Stimulated activated CD4-positive, alpha-beta T cell treated with anti-CD3 and anti-CD28 coated beads, Interleukin-12 subunit alpha, Interleukin-12 subunit beta, amount 100 ng/mL, for 4 hours (primary cell): ENCODE results near the gene MRPS18A.

Experiments used
- DNase-seq: peaks from one replicate; pipeline ENCODE4 v3.0.0-alpha.2; 2020

The MRPS18A gene

DNA sequence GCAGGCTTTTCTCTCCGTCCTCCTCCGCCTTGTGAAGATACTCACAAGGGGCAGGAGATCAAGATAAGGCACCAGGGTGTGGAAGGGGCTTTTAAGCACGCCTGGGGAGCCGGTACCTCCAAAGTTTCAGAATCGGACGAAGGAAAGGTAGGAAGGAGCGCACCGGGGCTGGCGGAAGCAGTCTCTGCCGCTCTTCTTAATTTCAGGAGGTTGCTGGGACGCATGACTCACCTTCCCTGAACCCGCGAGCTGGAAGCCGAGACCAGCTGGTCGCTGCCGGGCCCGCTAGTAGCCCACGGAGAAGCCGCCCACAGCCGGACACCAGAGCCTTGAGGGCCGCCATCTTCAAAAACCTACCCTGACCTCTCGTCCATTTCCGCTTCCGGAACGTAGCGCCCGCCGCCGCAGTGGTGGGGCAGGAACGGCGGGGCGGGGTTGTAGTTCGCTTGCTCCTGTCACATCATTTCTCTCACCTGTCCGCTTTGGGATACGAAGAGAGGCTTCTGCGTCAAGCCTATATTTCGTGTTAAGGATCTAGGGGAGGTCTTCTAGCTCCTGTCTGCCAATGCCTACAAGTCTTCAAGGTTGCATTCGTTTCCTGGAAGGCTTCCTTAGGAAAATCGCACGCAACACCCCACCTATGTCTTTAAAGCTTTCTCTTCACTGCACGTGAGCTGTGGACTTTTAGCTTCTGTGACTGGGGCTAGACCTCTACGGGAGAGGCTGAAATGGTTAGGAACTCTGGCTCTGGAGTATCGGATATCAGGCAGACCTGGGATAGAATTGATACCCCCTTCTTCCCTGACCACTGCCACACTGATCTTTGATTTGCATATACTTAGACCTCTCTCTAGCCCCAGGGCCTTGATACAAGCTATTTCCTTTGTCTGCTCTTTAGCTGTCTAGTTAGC, at the start of gene MRPS18A:
MRPS18A (minus strand) TSS at position 355 of the 911 bp plus-strand sequence; CDS start at position 343, 12 bp downstream.
- DNase-seq = peak; percentile 75

GRCh38 chr6:43736844-43737243, 49.3 kb upstream of the MRPS18A start:
- DNase-seq = no peak

DNA sequence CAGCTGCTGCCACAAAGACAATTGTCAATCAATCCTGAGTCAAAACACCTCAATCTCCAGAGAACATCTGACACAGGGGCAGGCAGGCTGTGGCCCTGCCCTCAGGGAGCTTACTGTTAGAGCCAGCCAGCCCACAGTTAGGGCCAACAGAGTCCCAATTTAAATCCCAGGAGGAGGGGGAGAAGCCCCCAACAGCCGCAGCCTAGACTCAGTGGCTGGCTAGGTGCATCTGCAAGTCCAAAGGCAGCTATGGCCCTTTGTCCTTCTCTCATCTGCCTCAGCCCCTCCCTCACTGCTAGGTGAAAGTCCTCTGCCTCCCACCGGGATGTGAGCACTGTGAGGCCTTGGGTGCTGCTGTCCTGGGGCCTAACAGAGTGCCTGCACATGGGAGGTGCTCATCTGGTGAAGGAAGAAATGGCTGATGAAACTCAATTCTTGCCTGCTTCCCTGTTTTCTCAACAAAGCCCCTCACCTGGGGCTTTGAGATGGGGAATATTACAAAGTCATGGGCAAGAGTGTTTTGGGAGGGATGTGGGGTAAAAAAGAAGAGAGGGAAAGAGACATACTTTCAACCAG, 48.7 kb upstream of the MRPS18A start:
- DNase-seq = no peak

GRCh38 chr6:43735642-43736199, 48.1 kb upstream of the MRPS18A start:
- no peak for DNase-seq

GRCh38 chr6:43734294-43734665, 46.7 kb upstream of the MRPS18A start:
- DNase-seq = no peak

GRCh38 chr6:43733471-43734293, 46.1 kb upstream of the MRPS18A start:
- DNase-seq = no peak

GRCh38 chr6:43730634-43731033, 43.0 kb upstream of the MRPS18A start:
- no peak for DNase-seq

DNA sequence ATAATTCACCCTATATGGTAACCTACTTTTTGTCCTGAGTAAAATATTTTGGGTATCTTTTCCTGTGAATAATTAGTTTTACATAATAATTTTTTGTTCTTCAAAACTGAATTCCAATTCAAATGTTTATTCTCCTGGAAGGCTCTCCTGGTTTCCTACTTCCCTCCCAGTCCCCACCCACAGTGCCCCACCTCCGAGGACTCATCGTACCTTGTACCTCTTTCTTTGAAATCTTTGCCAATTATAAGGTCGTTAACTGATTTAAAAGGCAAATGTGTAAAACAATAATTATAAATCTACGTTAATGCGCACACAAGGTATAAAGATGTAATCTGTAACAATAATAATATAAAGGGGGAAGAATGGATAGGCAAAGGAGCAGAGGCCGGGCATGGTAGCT, 41.9 kb upstream of the MRPS18A start:
- DNase-seq = no peak

- no peak for DNase-seq
These were observed 41.0 kb upstream of the MRPS18A start for GRCh38 chr6:43728586-43728985.

DNA sequence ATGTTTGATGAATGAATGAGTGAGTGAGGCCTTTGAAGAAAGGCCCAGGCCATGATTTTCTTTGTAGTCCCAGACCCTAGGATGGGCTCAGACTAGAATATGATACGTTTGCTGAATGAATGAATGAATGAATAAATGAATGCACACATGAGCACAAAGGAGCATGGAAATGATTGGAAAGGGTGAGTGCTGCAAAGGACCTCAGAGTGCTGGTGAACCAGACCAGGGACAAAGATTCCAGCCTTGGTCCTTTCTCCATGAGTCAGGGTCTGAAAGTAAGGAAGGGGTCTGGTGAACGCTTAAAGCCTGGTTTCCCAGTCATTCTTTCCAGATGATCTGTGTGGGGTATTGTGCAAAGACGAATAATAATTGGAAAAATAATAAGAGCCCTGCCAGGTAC, 40.0 kb upstream of the MRPS18A start:
- no peak for DNase-seq

DNA sequence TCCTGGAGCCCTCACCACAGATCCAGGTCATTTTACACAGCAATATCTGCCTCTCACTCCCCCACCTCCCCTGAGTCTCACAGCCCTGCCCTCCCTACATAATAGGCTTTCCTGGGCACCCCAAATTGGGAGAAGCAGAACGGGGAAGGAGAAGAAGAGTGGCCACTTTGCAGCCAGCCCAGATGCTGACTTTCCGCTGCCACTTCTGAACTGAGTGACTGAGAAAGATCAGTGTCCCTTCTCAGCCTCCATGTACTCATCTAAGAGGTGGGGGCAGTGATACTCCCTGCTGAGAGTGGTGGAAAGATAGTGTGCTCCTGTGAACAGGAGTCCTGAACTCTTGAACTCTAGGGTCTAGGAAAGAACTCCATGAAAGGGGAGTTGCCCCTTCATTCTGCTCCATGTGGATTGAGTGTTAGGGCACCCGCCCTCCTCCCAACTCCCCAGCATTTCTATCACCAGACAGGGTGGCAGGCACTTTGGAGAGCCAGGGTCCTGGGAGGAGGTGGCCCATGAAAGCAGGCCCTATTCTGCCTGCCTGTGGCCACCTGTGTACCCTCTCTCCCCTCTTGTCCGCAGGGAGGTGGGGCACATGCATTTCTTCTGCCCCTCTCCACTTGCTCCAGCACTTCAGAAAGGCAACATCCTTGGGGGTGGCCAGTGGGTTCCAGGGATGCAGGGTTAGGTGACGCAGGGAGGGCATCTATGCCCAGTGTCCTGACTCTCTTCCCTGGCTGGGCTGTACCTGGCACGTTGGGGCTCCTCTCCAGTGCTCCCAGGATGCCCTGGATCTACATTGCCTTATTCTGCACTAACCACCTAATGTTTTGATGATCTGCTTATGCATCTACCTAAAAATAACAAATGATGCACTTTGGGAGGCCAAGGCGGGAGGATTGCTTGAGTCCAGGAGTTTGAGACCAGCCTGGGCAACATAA, 38.3 kb upstream of the MRPS18A start:
- no peak for DNase-seq

DNA sequence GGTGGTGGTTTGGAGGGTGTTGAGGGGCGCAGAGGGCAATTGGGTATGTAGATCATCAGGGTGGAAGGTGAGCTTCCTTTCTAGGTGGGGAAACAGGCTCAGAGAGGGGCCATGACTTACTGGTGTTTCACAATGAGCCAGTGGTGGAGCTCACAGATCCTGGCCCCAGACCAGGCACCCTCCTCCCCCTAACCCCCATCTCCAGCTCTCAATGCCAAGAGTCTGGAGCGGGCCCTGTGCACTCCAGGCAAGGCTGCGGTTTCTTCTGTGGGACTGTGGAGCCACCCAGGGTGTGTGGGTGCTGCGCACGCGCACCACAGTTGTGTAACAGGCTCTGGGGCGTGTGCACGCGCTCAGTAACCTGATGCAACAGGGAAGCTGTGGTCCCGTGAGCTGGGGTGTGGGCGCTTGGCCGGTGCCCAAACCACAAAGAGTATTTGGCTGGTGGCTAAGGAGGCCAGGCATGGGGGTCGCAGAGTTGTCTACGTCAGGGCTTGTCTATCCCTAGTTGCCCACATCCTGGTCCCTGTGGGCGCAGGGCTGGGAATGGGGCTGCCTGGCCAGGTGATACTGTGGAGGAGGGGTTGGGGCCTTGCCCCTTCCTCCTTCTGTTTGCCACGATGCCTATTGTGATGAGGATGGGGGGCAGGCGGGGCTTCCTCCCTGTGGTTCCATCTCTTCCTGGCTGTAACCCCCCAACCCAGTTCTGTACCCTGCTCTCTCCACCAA, 37.5 kb upstream of the MRPS18A start:
- peak; percentile 67 for DNase-seq

GRCh38 chr6:43724354-43724753, 36.8 kb upstream of the MRPS18A start:
- DNase-seq = no peak

DNA sequence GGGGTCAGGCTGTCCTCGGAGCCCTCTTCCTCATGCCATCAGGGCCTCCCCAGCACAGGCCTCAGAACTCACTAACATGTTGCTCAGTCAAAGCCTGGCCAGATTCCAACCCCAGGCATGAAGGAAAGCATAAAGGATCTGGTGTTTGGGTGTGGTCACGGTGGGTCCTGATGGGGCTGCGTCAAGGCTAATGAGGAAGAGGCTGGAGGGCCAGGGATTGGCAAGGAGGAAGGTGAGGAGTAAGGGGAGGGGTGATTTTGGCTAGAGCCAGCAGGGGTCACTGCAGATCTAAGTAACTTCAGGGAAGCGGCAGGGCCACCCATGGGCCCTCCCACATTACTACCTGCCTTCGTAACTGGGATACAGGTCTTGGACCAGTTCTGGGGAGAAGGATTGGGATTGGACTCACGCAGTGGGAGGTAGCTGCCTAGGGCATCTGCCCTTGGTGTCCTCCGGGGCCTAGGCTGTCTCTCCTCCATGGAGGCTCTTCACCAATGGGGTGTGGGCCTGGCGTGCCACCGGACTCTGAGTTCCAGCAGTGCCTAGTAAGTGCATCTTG, 36.2 kb upstream of the MRPS18A start:
- DNase-seq = peak; percentile 65

DNA sequence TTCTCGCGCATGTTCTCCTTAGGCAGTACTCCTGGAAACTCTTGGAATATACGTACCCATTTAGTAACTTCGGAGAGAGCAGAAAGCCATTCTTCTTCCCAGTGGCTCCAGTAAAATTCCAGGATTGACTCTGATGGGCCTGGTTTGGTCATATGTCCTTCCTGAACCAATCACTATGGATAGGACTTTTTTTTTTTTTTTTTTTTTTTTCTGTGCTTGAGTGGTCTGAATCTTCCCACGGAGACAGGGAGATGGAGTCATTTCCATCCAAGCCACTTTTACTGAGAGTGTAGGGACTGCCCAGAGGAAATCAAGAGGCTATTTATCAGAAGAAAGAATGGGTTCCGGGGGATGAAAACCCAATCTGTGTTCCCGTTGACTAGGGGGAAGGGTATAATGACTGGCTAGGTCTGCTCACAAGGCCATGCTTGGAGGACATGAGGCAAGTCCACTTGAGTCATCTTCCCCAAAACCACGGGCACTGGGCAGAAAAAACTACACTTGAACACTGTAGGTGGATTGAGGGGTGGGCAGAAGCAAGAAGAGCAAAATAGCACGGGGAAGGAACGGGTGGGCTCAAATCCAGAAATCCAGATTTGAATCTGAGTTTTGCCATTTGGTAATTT, 35.4 kb upstream of the MRPS18A start:
- no peak for DNase-seq

DNA sequence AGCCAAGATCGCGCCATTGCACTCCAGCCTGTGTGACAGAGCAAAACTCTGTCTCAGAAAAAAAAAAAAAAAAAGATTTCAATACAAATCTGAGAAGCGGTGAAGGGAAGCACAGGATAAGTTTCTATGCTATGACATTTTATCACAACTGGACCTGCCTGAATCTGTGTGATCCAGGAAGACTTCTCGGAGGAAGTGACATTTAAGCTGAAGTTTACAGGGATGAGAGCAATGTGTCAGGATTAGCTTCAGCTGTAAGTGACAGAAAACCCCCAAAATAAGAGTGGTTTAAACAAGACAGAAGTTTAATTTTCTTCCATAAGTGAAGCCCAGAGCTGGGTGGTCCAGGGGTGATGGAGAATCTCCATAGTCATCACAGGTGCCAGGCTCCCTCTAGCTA, 33.4 kb upstream of the MRPS18A start:
- no peak for DNase-seq

DNA sequence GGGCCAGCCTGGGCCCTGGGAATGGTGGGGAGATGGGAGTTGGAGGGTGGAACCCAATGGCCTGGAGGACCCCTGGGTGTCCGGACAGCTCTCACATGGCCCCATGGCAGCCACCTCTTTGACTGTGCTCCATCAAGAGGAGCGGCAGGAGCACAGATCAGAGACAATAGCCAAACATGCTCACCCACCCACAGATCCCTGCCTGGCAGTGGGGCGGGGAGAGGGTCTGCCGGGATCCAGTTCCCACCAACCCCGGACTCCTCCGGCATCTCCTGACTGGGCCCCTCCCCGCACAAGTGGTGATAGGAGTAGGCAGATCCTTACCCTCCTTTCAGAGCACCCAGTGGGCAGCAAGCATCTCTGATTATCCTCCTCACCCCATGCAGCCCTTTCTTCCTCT, 31.9 kb upstream of the MRPS18A start:
- DNase-seq = no peak

DNA sequence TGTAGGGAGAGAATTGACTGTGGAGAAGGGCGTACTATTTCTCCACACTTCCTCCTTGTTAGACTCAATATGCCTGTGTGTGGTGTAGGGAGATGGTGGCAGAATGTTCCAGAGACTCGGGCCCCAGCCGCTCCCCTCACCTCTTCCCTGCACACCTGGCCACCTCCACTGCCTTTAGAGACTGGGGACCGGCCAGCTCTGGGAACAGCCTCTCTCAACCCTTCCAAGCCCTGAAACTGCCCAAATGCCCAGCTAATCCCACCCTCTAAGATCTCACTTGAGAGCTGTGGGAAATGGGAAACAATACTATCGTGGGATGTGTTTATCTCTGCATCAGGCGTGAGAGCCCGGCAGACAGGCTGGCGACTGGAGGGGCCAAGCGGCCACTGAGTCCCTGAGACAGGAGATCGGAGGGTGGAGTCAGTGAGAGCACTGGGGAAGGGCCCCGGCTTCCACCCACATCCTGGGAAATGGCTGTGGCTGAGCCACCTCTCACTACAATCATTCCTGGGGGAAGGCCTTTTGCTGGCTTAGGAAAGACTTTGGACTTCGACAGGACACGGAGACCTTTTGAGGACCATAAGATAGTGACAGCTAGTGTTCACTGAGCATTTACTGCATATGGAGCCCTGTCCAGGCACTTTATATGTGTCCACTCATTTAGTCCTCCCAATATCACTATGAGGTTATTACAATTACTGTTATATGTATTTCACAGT, 31.0 kb upstream of the MRPS18A start:
- no peak for DNase-seq

DNA sequence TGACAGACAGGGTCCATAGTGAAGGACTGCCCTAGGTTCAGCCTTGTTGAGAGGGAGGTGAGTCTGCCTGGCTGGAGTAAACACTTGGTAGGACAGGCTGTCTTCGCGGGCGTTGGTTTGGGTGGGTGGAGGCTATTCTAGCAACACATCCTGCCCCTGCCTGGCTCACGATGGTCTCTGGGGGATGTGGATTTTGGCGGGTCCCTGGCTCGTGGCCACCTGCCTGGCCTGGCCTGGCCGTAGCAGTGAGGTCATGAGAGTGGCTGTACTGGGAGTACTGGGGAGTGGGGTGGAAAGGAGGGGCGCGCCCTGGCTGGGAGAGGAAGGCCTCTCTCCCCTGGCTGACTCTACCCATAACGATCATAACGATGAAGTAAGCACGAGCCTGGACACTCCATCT, 30.2 kb upstream of the MRPS18A start:
- DNase-seq = no peak

GRCh38 chr6:43717389-43717788, 29.8 kb upstream of the MRPS18A start:
- no peak for DNase-seq
